Kidney capillary endothelial cell (primary cell): ENCODE measurements around the gene CITED4.

Experiments used
- DNase-seq: peaks from one replicate; pipeline ENCODE4 v3.0.0-alpha.2; 2018; ENCODE audit warnings: low spot score

CITED4 gene

GRCh38 chr1:40886318-40887011, 24.3 kb upstream of the CITED4 start:
- no peak for DNase-seq

- DNase-seq = no peak
These were observed 22.1 kb upstream of the CITED4 start for GRCh38 chr1:40884055-40884795.

GRCh38 chr1:40880813-40881549, 18.8 kb upstream of the CITED4 start:
- DNase-seq = no peak

GRCh38 chr1:40879482-40880175, 17.5 kb upstream of the CITED4 start:
- no peak for DNase-seq

- DNase-seq = no peak
These were observed 16.7 kb upstream of the CITED4 start for GRCh38 chr1:40878906-40879305.

GRCh38 chr1:40877698-40878097, 15.5 kb upstream of the CITED4 start:
- DNase-seq = peak; percentile 85

GRCh38 chr1:40876891-40877290, 14.7 kb upstream of the CITED4 start:
- DNase-seq = no peak

- DNase-seq = no peak
These were observed 14.2 kb upstream of the CITED4 start for GRCh38 chr1:40876436-40876761.

GRCh38 chr1:40873863-40874472, 11.8 kb upstream of the CITED4 start:
- no peak for DNase-seq

GRCh38 chr1:40872276-40872675, 10.1 kb upstream of the CITED4 start:
- DNase-seq = no peak

- no peak for DNase-seq
These were observed 8.1 kb upstream of the CITED4 start for GRCh38 chr1:40870135-40870728.

- DNase-seq = no peak
These were observed 6.0 kb upstream of the CITED4 start for GRCh38 chr1:40868051-40868723.

GRCh38 chr1:40861224-40862003, 749 bp downstream of the CITED4 start:
- DNase-seq = no peak

- DNase-seq = no peak
These were observed 1.4 kb downstream of the CITED4 start for GRCh38 chr1:40860706-40861223.

- DNase-seq = no peak
These were observed 3.2 kb downstream of the CITED4 start for GRCh38 chr1:40858856-40859416.

GRCh38 chr1:40857737-40858136, 4.4 kb downstream of the CITED4 start:
- no peak for DNase-seq

GRCh38 chr1:40856656-40857302, 5.4 kb downstream of the CITED4 start:
- no peak for DNase-seq

GRCh38 chr1:40856116-40856515, 6.0 kb downstream of the CITED4 start:
- no peak for DNase-seq

GRCh38 chr1:40855513-40855912, 6.7 kb downstream of the CITED4 start:
- no peak for DNase-seq
